H1 (cell line): Measurements from ENCODE around the gene EML4. TPM values are rescaled to one million over a fixed set of nuclear protein-coding genes. Genes with fewer than 3 reads are reported as not detected.

Source experiments
- CHD7 ChIP-seq: fragments of 300-600 bp; sonication (generic); IDR thresholded peaks from 2 replicates; pipeline ENCODE4 v1.7.1; 2012; ENCODE audit warnings: low read length, moderate library complexity, mild to moderate bottlenecking, inconsistent platforms; ENCODE audit not compliant: insufficient replicate concordance
- GABPA ChIP-seq: IDR thresholded peaks from 2 replicates; pipeline ENCODE4 v1.6.1; 2011; ENCODE audit warnings: mild to moderate bottlenecking, low read length, moderate library complexity, borderline replicate concordance; ENCODE audit not compliant: insufficient read depth
- TAF1 ChIP-seq: IDR thresholded peaks from 2 replicates; pipeline ENCODE4 v1.6.1; 2011; ENCODE audit warnings: mild to moderate bottlenecking, low read depth, low read length
- TEAD4 ChIP-seq: IDR thresholded peaks from 2 replicates; pipeline ENCODE4 v1.6.1; 2012; ENCODE audit warnings: low read depth, low read length, inconsistent platforms, mixed read lengths
- ZNF274 ChIP-seq: IDR thresholded peaks from 2 replicates; pipeline ENCODE4 v1.7.0; 2012; ENCODE audit warnings: low read length, borderline replicate concordance; ENCODE audit errors: extremely low read depth
- polyA plus RNA-seq, 7 experiments: library from polyadenylated mRNA; depleted of rRNA in 3 of 7; stranded (reverse) in 5 of 7; unstranded in 2 of 7; fragments of >200 nt in 5 of 7; fragments of 200-250 nt in 2 of 7; gene quantifications; 1 replicate in 5 of 7; 2 replicates in 1 of 7; 4 replicates in 1 of 7; pipeline versions ENCODE4 v1.2.1 to v1.2.3, GENCODE V29; 2011 to 2013; ENCODE audit warnings: missing spikeins in 2 of 7, mixed read lengths in 2 of 7
- total RNA-seq: library from RNA; stranded (reverse); fragmentation: NEBNext Ultra II Directional; extraction: Animal tissue kit (Norgen Biotek cat#: 25700); gene quantifications from 2 replicates; pipeline ENCODE4 v1.2.1, GENCODE V29; 2021

EML4 gene
- total and polyA plus RNA-seq, 2 of the 8 experiments (the other 6 are each of a cell fraction or from before 2014, with no cell fraction given): 50.1 to 104 TPM

DNA sequence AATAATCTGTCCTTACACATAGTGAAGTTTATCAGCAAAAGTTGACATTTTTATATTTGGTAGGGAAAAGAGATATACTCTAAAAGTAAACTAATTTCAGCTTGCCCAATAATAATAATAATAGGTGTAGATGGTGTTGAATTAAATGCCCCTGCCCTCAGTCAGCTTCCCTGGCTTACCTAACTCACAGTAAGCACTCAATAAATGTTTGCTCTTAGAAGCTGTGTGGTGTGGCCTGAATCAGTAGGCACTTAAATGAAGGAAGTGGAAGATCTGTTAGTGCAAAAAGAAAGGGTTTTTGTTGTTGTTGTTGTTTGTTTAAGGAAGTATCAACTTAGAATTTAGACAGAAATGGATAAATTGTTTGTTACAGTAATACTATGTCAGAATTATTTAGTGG is 36.2 kb downstream of the EML4 start (continued):
- TF ChIP-seq ZNF274 (no peak), CHD7 (no peak), TEAD4 (no peak), GABPA (no peak), TAF1 (no peak)
